Measurements from ENCODE around the gene RIC1. TPM values are rescaled to one million over a fixed set of nuclear protein-coding genes. Genes with fewer than 3 reads are reported as not detected.
A peak's percentile ranks its signal among the peaks of the same experiment; 100 is the strongest.

RIC1 gene
- total and polyA plus RNA-seq, 9 of the 15 experiments (the other 6 are each of a cell fraction or from before 2014, with no cell fraction given): 3.2 to 25.8 (median 15.0) TPM

DNA sequence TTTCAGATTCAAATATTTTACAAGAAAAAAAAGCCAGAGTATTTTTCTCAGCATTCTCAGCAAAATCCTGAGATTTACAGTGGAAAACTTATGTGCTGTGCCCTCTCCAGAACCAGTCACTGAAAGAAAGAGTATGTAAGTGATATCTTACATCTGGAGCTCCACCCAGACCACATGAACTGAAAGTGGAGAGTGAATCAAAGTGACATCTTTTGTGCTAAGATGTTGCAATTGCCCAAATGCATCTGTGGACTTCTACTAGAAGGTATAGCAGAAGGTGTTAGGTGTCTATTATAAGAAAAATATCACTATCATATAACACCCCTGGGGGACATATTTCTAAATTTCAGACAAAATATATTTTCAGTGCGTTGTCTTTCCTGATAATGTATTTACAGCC lies 49.0 kb upstream of the RIC1 start:
- H4K20me1 ChIP-seq (replicated peaks; ENCODE audit: control insufficient read depth, insufficient read depth, low read length): no peaks in the 10 kb centered on the region
- H3K27me3 ChIP-seq (ENCODE audit: control insufficient read depth in 2 of 2, insufficient read depth in 2 of 2, low read length in 2 of 2): no peaks in the 10 kb centered on the region
- WGBS (ENCODE audit: insufficient coverage, low coverage, missing lambda C conversion rate): 25% methylated on average over 1 of the region's 1 CpG
- H3K27ac ChIP-seq (ENCODE audit: extremely low read depth, low read depth, low read length): no peak overlapping the region
- intact Hi-C loops (cut with micrococcal nuclease) (no loop called here), in situ Hi-C loops (cut with MboI) (loop anchor here (25.0 kb wide), 1 partner anchor 393 kb away; the partner anchor contains the start of gene INSL6)
- no peak for TF ChIP-seq PBX2 (CRISPR knock-in tag; IDR thresholded peaks at IDR 0.05; ENCODE audit: low read depth)
- TF ChIP-seq PBX2 (tag; conservative IDR thresholded peaks at IDR 0.05; ENCODE audit: low read depth): 0 out of 2 replicates have a peak, but pooled peaks have one; percentile 30
- 0 out of 2 replicates have a peak, but pooled peaks have one; percentile 10 for TF ChIP-seq CEBPB (tag; IDR thresholded peaks at IDR 0.05)
- TF ChIP-seq ZNF830 (CRISPR knock-in tag; IDR thresholded peaks at IDR 0.05): no peak
- no peak for TF ChIP-seq TBL1XR1 (IDR thresholded peaks at IDR 0.05; ENCODE audit: low read length in 2 of 2)
- TF ChIP-seq CEBPZ (IDR thresholded peaks at IDR 0.05; ENCODE audit: borderline replicate concordance, low read depth, low read length): no peak
- no peak for TF ChIP-seq ZNF134 (CRISPR knock-in tag; conservative IDR thresholded peaks at IDR 0.05)
- no peak for TF ChIP-seq NR2F6 (CRISPR knock-in tag; IDR thresholded peaks at IDR 0.05)
- TF ChIP-seq CEBPG (CRISPR knock-in tag; IDR thresholded peaks at IDR 0.05): no peak
- TF ChIP-seq CEBPG (tag; conservative IDR thresholded peaks at IDR 0.05 in 1 of 2, IDR thresholded peaks at IDR 0.05 in 1 of 2): peak in 1 of 2 experiments; percentile 57; a peak in 2 of 4 replicates
- no peaks in the 10 kb centered on the region for H3K9me3 ChIP-seq (replicated peaks; ENCODE audit: control insufficient read depth, insufficient read depth, low read depth, low read length)
- H3K9me1 ChIP-seq (ENCODE audit: control insufficient read depth, insufficient read depth, low read length): no peaks in the 10 kb centered on the region
- no peaks in the 10 kb centered on the region for H3K79me2 ChIP-seq (ENCODE audit: control insufficient read depth, insufficient read depth, low read length)
- H3K36me3 ChIP-seq (ENCODE audit: control insufficient read depth, insufficient read depth, low read length): no peaks in the 10 kb centered on the region
- no peak for DNase-seq (ENCODE audit: extremely low read depth in 1 of 4, low spot score in 3 of 4)
- no peak overlapping the region for H3K4me3 ChIP-seq
- no peak overlapping the region for H2AFZ ChIP-seq (ENCODE audit: low read depth, low read length)
- POLR2A ChIA-PET: no interaction called here
- CTCF ChIA-PET (ENCODE audit: low intra/inter-chr PET ratio): no interaction called here
- no peak for ATAC-seq
- no peak overlapping the region for H3K4me2 ChIP-seq (ENCODE audit: insufficient read depth, low read length)
- H3K9ac ChIP-seq (ENCODE audit: insufficient read depth in 1 of 2, low read depth in 2 of 2, low read length in 2 of 2): no peak overlapping the region
- H3K4me1 ChIP-seq (replicated peaks in 1 of 2; ENCODE audit: control insufficient read depth in 2 of 2, insufficient read depth in 2 of 2, low read length in 2 of 2): no peaks in the 10 kb centered on the region
- BruUV-seq (replicated peaks): no TSS peak
- no peak for FAIRE-seq
